ENCODE results near the gene UTF1.

Gene UTF1

DNA sequence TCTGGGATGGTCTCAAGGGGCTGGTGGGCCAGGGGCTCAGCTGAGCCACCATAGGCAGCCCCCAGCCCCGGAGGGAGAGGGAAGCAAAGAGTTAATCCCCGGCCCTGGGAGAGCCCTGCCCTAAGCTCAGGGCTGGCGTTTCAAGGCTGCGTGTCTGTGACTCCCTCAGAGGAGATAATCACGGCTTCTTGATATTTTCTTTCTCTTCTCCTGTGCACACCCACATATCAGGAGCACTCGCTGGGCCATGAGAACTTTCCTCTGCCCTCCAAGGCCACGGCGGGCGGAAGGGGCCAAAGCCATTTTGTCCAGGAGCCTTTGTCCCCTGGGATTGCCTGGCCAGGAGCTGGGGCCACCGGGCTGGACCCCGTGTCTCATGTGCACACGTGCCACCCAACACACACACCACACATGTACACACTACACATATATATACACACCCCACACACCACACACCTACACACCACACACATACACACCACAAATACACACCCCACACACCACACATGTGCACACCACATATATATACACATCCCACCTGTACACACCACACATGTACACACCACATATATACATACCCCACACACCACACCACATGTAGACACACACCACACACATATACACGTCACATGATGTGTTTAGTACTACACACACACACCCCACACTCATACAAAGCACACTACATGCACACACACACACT, 24.6 kb downstream of the UTF1 start:
- H3K27me3 ChIP-seq: no peaks in the 10 kb centered on the region
- H3K36me3 ChIP-seq: no peaks in the 10 kb centered on the region
- H3K9me3 ChIP-seq: no peaks in the 10 kb centered on the region
- H3K4me1 ChIP-seq: peaks cover 6% of the 10 kb centered on the region
- DNase-seq: no peak
- TF ChIP-seq, protein P1, sequence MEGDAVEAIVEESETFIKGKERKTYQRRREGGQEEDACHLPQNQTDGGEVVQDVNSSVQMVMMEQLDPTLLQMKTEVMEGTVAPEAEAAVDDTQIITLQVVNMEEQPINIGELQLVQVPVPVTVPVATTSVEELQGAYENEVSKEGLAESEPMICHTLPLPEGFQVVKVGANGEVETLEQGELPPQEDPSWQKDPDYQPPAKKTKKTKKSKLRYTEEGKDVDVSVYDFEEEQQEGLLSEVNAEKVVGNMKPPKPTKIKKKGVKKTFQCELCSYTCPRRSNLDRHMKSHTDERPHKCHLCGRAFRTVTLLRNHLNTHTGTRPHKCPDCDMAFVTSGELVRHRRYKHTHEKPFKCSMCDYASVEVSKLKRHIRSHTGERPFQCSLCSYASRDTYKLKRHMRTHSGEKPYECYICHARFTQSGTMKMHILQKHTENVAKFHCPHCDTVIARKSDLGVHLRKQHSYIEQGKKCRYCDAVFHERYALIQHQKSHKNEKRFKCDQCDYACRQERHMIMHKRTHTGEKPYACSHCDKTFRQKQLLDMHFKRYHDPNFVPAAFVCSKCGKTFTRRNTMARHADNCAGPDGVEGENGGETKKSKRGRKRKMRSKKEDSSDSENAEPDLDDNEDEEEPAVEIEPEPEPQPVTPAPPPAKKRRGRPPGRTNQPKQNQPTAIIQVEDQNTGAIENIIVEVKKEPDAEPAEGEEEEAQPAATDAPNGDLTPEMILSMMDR (IDR thresholded peaks at IDR 0.05; ENCODE audit: low read depth, low read length): no peak
- H3K4me3 ChIP-seq (ENCODE audit: low read depth, low read length): no peak overlapping the region

DNA sequence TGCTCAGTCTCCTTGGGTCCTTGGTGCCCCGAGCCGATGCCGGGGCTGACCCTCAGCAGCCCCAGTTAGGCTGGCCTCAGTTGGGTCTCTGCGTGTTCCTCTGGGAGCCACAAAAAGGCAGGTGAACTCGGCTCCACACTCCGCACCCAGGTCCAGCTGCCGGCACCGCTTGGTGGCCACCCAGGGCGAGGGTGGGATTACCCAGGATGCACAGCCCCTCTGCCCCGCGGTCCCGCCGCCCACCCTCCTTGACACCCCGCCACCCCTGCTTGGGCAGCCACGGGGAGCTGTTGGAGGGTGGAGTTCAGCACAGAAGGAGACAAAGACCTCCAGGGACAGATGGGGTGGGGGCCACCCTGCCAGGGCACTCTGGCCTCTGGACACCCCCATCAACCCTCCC, 25.3 kb downstream of the UTF1 start:
- no peak for DNase-seq

DNA sequence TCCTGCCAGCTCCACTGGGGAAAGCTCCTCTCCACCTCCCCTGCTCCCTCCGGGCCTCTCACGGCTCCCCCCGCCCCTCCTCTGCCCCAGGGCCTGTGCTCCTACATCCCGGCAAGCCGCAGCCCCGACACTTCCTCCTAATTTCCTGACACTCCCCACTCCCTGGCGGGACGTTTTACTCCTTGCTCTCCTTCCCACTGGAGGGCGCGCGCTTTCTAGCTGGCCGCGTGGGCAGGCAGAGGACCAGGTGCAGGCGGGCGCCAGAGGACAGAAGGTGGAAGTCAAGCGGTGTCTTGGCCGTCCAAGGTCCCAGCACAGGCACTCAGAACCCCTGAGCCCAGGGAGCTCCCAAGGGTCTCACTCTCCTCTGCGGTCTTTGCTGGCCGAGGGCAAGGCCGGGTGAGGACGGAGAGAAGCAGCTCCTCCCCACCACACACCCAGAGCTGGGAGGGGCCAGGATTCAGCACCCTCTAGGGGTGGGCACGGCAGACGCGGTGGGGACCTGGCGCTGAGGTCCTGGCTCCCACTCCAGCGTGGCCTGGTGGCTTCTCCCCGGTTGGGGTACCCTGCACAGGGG, 27.6 kb downstream of the UTF1 start:
- Histone ChIP-seq H3K27me3 (peaks cover 2% of the 10 kb centered on the region), H3K4me1 (peaks cover 6% of the 10 kb centered on the region), H3K36me3 (no peaks in the 10 kb centered on the region), H3K4me3 (ENCODE audit: low read depth, low read length) (peak overlapping the region; percentile 53), H3K9me3 (no peaks in the 10 kb centered on the region)
- TF ChIP-seq, protein P1 (IDR thresholded peaks at IDR 0.05; ENCODE audit: low read depth, low read length): peak; percentile 36
- peak; percentile 56 for DNase-seq

More for the DNA sequence above, 25.3 kb downstream of the UTF1 start:
- no peaks in the 10 kb centered on the region for H3K9me3 ChIP-seq
- H3K27me3 ChIP-seq: no peaks in the 10 kb centered on the region
- peaks cover 6% of the 10 kb centered on the region for H3K4me1 ChIP-seq
- H3K36me3 ChIP-seq: no peaks in the 10 kb centered on the region
- no peak overlapping the region for H3K4me3 ChIP-seq (ENCODE audit: low read depth, low read length)
- TF ChIP-seq, protein P1 (IDR thresholded peaks at IDR 0.05; ENCODE audit: low read depth, low read length): no peak

DNA sequence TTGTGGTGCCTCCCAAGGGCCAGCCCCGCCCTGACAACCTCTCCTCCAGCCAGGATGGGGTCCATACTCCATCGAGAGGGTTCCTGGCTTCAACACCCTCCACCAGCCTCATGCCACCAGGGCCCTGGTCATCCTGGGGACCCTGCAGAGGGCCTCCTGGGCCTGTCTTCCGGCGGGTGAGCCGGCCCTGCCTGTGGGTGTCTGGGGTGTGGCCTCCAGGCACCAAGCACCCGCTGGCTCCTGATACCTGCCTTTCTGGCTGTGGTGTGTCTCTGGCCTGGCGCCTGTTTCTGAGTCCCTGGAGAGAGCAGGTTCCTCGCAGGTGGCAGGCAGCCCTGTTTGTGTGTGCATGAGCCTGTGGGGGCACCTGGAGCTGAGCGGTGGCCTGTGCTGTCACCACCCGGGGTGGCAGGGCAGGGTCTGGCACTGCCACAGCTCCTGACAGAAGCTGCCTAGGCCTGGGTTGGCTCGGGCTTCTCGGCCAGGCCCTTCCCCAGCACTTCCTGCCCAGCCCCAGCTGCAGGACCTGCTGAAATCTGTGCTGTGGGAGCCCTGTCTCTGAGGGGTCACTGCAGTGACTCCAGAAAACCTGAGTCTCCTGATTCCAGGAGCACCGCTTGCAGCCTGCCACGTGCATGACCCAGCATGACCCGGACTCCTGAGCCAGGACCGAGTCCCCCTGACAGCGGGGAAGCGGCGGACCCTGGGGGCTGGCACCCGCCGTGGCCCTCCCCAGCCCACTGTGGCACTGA, 28.2 kb downstream of the UTF1 start:
- Histone ChIP-seq H3K4me1 (peaks cover 6% of the 10 kb centered on the region), H3K27me3 (peaks cover 9% of the 10 kb centered on the region), H3K36me3 (no peaks in the 10 kb centered on the region), H3K9me3 (no peaks in the 10 kb centered on the region), H3K4me3 (ENCODE audit: low read depth, low read length) (peak overlapping the region; percentile 53)
- no peak for DNase-seq
- TF ChIP-seq, protein P1 (IDR thresholded peaks at IDR 0.05; ENCODE audit: low read depth, low read length): no peak

DNA sequence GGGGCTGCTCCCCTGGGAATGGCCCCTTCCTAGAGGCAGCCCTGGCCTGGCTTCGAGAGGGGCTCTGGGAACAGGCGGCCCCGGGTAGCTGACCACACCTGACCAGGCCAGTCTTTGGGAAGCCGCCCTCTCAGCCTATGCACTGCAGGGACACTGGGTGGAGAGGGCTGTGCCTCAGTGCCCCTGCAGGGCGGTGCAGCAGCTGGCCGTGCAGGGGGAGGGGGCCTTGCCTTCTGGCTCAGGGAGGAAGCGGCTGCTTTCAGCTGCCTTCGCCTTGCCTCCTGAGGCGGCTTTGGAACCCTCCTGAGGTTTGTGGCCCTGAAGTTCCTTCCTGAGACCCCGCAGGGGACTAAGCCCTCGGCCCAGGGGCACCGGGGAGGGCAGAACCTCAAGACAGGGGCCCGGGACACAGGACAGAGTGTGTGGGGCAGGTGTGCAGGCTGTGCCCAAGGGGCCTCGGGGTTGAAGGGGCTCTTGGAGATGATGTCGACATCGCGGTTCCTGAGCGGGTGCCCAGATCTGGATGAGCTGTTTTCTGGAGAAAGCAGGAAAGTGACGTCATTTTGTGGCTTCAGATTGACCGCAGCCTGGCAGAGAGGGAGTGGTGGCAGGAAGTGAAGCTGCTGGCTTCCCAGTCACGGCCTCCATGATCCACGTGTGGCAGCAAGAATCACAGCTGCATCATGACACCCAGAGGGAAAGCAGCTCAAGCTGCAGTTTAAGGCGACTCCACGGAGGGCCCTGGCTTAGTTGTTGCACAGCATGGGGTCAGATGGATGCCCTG, 29.0 kb downstream of the UTF1 start:
- H3K4me1 ChIP-seq: peaks cover 6% of the 10 kb centered on the region
- no peak for DNase-seq
- no peaks in the 10 kb centered on the region for H3K36me3 ChIP-seq
- no peak overlapping the region for H3K4me3 ChIP-seq (ENCODE audit: low read depth, low read length)
- no peaks in the 10 kb centered on the region for H3K9me3 ChIP-seq
- peaks cover 11% of the 10 kb centered on the region for H3K27me3 ChIP-seq
- TF ChIP-seq, protein P1 (IDR thresholded peaks at IDR 0.05; ENCODE audit: low read depth, low read length): no peak

All from BE2C (cell line).